GM18499 (cell line): ENCODE data around the gene SCO1.
"Not testable (repeated sequence)": the region's sequence is repeated elsewhere in the genome, so short reads cannot be mapped to it uniquely, and the experiment has no call there.

Experiments used
- ATAC-seq: cut with Tn5 transposase; IDR thresholded peaks from one replicate; pipeline ENCODE4 v1.9.1; 2021; ENCODE audit warnings: moderate number of reproducible peaks; ENCODE audit not compliant: insufficient read depth, unreplicated experiment

The SCO1 gene

GRCh38 chr17:10727192-10727591 lies 29.9 kb upstream of the SCO1 start:
- ATAC-seq: no peak

GRCh38 chr17:10726196-10726595 lies 28.9 kb upstream of the SCO1 start:
- ATAC-seq: no peak

- no peak for ATAC-seq
Measured at GRCh38 chr17:10725262-10725661, 27.9 kb upstream of the SCO1 start.

- no peak for ATAC-seq
Measured at GRCh38 chr17:10724546-10725195, 27.3 kb upstream of the SCO1 start.

GRCh38 chr17:10718547-10718946 lies 21.2 kb upstream of the SCO1 start:
- no peak for ATAC-seq

- no peak for ATAC-seq
Measured at GRCh38 chr17:10716218-10716617, 18.9 kb upstream of the SCO1 start.

GRCh38 chr17:10713318-10713717 lies 16.0 kb upstream of the SCO1 start:
- no peak for ATAC-seq

- no peak for ATAC-seq
Measured at GRCh38 chr17:10705727-10706126, 8.4 kb upstream of the SCO1 start.

GRCh38 chr17:10702574-10702973 lies 5.2 kb upstream of the SCO1 start:
- ATAC-seq: no peak

- no peak for ATAC-seq
Measured at GRCh38 chr17:10699856-10700255, 2.5 kb upstream of the SCO1 start.

GRCh38 chr17:10698096-10698818 lies 924 bp upstream of the SCO1 start:
- no peak for ATAC-seq

- not testable (repeated sequence) for ATAC-seq
Measured at GRCh38 chr17:10695875-10696407, 1.4 kb downstream of the SCO1 start.

GRCh38 chr17:10687499-10687898 lies 9.8 kb downstream of the SCO1 start:
- ATAC-seq: no peak

- no peak for ATAC-seq
Measured at GRCh38 chr17:10683853-10684252, 13.5 kb downstream of the SCO1 start.

- ATAC-seq: no peak
Measured at GRCh38 chr17:10681866-10682446, 15.4 kb downstream of the SCO1 start.

GRCh38 chr17:10674704-10675103 lies 22.6 kb downstream of the SCO1 start:
- ATAC-seq: no peak

- ATAC-seq: no peak
Measured at GRCh38 chr17:10673312-10673711, 24.0 kb downstream of the SCO1 start.

GRCh38 chr17:10668775-10669174 lies 28.6 kb downstream of the SCO1 start:
- no peak for ATAC-seq

GRCh38 chr17:10666906-10667305 lies 30.4 kb downstream of the SCO1 start:
- ATAC-seq: no peak

- ATAC-seq: no peak
Measured at GRCh38 chr17:10664571-10664970, 32.8 kb downstream of the SCO1 start.

GRCh38 chr17:10663231-10663630 lies 34.1 kb downstream of the SCO1 start:
- no peak for ATAC-seq
